Left lung (tissue), 10 donors: Measurements from ENCODE around the gene MRNIP. TPM values are rescaled to one million over a fixed set of nuclear protein-coding genes. Genes with fewer than 3 reads are reported as not detected.

Source experiments
- ATAC-seq: fragments of 200-7000 bp; cut with Tn5 transposase; one replicate; pipeline ENCODE4 v1.9.1; 2020; ENCODE audit warnings: moderate library complexity
- DNase-seq, 4 donors: peaks; one replicate each; pipeline ENCODE4 v3.0.0-alpha.2; 2013 to 2020
- H3K27ac ChIP-seq, 2 donors: fragments of 200-600 bp; sonication (generic) in 1 of 2; one replicate each; pipeline versions ENCODE4 v1.5.0 to v1.8.0; 2020 to 2021
- H3K27me3 ChIP-seq, 2 donors: fragments of 200-600 bp; sonication (generic) in 1 of 2; one replicate each; pipeline versions ENCODE4 v1.5.0 to v1.8.0; 2020 to 2021
- H3K36me3 ChIP-seq, 2 donors: fragments of 200-600 bp; sonication (generic) in 1 of 2; one replicate each; pipeline versions ENCODE4 v1.5.0 to v1.8.0; 2020 to 2021
- H3K4me1 ChIP-seq, 2 donors: fragments of 200-600 bp; one replicate each; pipeline ENCODE4 v1.8.0; 2021
- H3K4me3 ChIP-seq, 2 donors: fragments of 200-600 bp; sonication (generic) in 1 of 2; one replicate each; pipeline versions ENCODE4 v1.5.0 to v1.8.0; 2020 to 2021; ENCODE audit warnings: mild to moderate bottlenecking in 1 of 2
- H3K9me3 ChIP-seq, 2 donors: fragments of 200-600 bp; sonication (generic) in 1 of 2; one replicate each; pipeline versions ENCODE4 v1.5.0 to v1.8.0; 2020 to 2021
- intact Hi-C, 2 donors: fragments of 100-400 bp; cut with DNase I; formaldehyde crosslinking; loops; one replicate each; pipeline versions ENCODE4 v1.11.2 to v1.14.2; 2022
- polyA plus RNA-seq, 6 donors: library from polyadenylated mRNA; unstranded; fragments of 120-200 nt; gene quantifications; one replicate each; pipeline ENCODE4 v1.2.1, GENCODE V29; 2013; ENCODE audit not compliant: insufficient read length in 6 of 6
- total RNA-seq, 2 donors: library from RNA; stranded (reverse); fragmentation: NEBNext Ultra II Directional; extraction: Animal tissue kit (Norgen Biotek cat#: 25700); gene quantifications; one replicate each; pipeline ENCODE4 v1.2.1, GENCODE V29; 2021
- TF ChIP-seq, protein P1 (sequence below), 2 donors: fragments of 200-600 bp; sonication (generic) in 1 of 2; IDR thresholded peaks; one replicate each; pipeline versions ENCODE4 v1.5.0 to v1.8.0; 2021; ENCODE audit warnings: antibody characterized with exemption in 2 of 2
- donor health status: DM: no; HTN: yes; CAD: no.
- donor health status: DM: no; HTN: no; CAD: no.

The MRNIP gene
- total and polyA plus RNA-seq, 8 donors = 16.9 to 55.6 (median 46.3) TPM

- H3K9me3 ChIP-seq = no peaks in the 10 kb centered on the region
- no peaks in the 10 kb centered on the region for H3K27me3 ChIP-seq
- peaks cover 20 to 56% of the 10 kb centered on the region in 2 donors for H3K4me1 ChIP-seq
- H3K4me3 ChIP-seq = no peak overlapping the region
- intact Hi-C loops = loop anchor here in 1 of 2 donors (5.0 kb wide), 1 partner anchor 37 kb away; no protein-coding TSS in a partner anchor
- ATAC-seq (no peak), DNase-seq (peak in 1 of 4 donors; percentile 72)
- H3K27ac ChIP-seq = no peak overlapping the region
- TF ChIP-seq, protein P1, sequence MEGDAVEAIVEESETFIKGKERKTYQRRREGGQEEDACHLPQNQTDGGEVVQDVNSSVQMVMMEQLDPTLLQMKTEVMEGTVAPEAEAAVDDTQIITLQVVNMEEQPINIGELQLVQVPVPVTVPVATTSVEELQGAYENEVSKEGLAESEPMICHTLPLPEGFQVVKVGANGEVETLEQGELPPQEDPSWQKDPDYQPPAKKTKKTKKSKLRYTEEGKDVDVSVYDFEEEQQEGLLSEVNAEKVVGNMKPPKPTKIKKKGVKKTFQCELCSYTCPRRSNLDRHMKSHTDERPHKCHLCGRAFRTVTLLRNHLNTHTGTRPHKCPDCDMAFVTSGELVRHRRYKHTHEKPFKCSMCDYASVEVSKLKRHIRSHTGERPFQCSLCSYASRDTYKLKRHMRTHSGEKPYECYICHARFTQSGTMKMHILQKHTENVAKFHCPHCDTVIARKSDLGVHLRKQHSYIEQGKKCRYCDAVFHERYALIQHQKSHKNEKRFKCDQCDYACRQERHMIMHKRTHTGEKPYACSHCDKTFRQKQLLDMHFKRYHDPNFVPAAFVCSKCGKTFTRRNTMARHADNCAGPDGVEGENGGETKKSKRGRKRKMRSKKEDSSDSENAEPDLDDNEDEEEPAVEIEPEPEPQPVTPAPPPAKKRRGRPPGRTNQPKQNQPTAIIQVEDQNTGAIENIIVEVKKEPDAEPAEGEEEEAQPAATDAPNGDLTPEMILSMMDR (IDR thresholded peaks at IDR 0.05) = no peak
- peaks cover 0 to 47% of the 10 kb centered on the region in 2 donors for H3K36me3 ChIP-seq
Observed at GRCh38 chr5:179798771-179799643, 59.6 kb downstream of the MRNIP start.

DNA sequence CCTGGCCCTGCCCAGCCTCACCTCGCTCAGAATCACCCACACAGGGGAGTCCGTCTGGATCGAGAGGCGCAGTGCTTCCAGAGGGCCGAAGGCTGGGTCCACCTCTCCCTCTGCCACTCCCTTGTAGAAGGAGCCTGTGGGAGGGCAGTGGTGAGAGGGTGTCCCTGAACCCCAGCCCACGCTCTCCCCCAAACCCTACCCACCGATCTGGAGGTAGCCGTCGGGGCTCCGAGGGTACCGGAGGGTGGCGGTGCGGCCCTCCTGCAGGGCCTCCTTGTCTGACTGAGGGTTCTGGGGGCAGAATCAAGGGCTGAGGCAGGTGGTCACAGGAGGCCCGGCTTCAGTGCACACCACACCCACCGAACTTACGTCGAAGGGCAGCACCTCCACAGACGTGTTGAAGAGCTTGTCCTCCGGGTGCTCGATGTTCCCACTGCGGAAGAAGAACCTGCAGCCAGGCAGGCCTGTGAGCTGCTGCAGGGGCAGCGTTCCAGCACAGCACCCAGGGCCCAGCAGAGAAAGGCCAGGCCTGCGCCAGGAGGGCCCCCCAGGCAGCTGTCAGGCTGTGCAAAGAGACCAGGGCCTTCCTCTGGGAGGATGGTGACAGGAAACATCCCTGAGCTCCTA lies 60.4 kb downstream of the MRNIP start:
- no peaks in the 10 kb centered on the region for H3K9me3 ChIP-seq
- peaks cover 0 to 47% of the 10 kb centered on the region in 2 donors for H3K36me3 ChIP-seq
- TF ChIP-seq, protein P1 (IDR thresholded peaks at IDR 0.05) = no peak
- intact Hi-C loops = loop anchor here in 1 of 2 donors (5.0 kb wide), 1 partner anchor 36 kb away; no protein-coding TSS in a partner anchor
- ATAC-seq (no peak), DNase-seq (peak in 1 of 4 donors; percentile 58)
- no peak overlapping the region for H3K27ac ChIP-seq
- H3K4me3 ChIP-seq = no peak overlapping the region
- H3K27me3 ChIP-seq = no peaks in the 10 kb centered on the region
- H3K4me1 ChIP-seq = peaks cover 25 to 56% of the 10 kb centered on the region in 2 donors

DNA sequence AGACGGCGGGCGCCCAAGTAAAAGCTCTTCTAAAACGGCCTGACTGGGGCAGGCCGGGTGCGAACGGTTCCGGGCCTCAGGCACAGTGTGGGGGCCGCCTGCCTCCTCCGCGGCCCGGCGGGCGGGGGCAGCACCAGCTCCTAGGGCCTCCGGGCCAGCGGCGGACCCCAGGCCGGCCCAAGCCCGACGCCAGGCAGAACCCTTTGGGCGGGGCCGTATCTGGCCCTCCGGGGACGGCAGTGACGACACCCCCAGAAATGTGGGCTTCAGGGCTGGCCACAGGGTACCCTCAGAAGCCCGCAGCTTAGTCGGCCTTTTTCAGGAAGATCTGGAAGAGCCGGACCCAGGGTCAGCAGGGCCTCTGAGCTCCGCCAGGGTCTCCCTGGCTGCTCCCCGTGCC lies 60.9 kb downstream of the MRNIP start:
- no peak overlapping the region for H3K4me3 ChIP-seq
- ATAC-seq (no peak), DNase-seq (peak in 1 of 4 donors; percentile 61)
- intact Hi-C loops = loop anchor here in 1 of 2 donors (5.0 kb wide), 1 partner anchor 35 kb away; no protein-coding TSS in a partner anchor
- peaks cover 0 to 47% of the 10 kb centered on the region in 2 donors for H3K36me3 ChIP-seq
- no peak overlapping the region for H3K27ac ChIP-seq
- H3K9me3 ChIP-seq = no peaks in the 10 kb centered on the region
- TF ChIP-seq, protein P1 (IDR thresholded peaks at IDR 0.05) = no peak
- H3K27me3 ChIP-seq = no peaks in the 10 kb centered on the region
- peaks cover 30 to 56% of the 10 kb centered on the region in 2 donors for H3K4me1 ChIP-seq

DNA sequence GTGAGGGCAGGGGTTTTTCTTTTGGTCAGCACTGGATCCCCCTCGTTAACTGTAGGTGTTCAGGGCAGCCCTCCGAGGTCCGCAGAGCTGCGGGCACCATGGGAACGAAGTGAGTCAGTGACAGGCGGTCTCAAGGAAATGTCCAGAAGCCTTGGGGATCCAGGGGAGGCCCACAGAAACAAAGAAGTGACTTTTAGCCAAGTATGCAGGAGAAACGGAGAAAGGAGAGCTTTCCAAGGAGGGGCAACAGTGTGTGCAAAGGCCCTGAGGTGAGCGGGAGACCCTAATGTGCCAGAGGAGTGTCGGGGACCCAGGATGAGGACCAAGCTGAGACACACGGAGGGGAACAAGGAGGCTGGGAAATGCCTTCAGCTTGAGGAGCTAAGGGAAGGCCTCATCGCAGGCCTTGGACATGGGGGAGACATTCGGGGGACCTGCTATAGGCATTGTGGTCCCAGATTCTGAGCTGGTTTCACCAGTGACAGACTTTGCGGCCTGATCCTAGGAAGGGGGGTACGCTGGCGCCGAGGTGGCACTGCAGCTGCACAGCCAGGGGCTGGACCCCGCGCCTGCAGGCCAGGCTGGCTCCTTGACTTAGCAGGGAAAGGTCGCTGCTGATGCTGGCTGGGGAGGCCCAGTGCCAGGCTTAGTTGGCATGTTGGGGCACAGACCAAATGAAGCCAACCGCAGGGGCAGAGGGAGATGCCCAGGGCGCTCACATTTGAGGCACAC lies 61.6 kb downstream of the MRNIP start:
- peaks cover 0 to 47% of the 10 kb centered on the region in 2 donors for H3K36me3 ChIP-seq
- TF ChIP-seq, protein P1 (IDR thresholded peaks at IDR 0.05) = no peak
- ATAC-seq (no peak), DNase-seq (peak in 1 of 4 donors; percentile 64)
- intact Hi-C loops = loop anchor here in 1 of 2 donors (5.0 kb wide), 1 partner anchor 35 kb away; no protein-coding TSS in a partner anchor
- peaks cover 37 to 56% of the 10 kb centered on the region in 2 donors for H3K4me1 ChIP-seq
- H3K9me3 ChIP-seq = no peaks in the 10 kb centered on the region
- no peaks in the 10 kb centered on the region for H3K27me3 ChIP-seq
- peak overlapping the region; percentile 83 to 89 for H3K27ac ChIP-seq
- H3K4me3 ChIP-seq = peak overlapping the region in 1 of 2 donors; percentile 65
